MG63 (cell line): ENCODE measurements around the gene HMGCR. TPM values are rescaled to one million over a fixed set of nuclear protein-coding genes. Genes with fewer than 3 reads are reported as not detected.
A peak's percentile ranks its signal among the peaks of the same experiment; 100 is the strongest.

ENCODE experiments used
- DNase-seq: peaks from one replicate; pipeline ENCODE4 v3.0.0-alpha.2; 2020
- H3K27me3 ChIP-seq: fragments of 250-450 bp; sonication (Bioruptor Pico); 2 replicates; pipeline ENCODE4 v1.5.1; 2020; ENCODE audit warnings: mild to moderate bottlenecking, moderate library complexity
- H3K36me3 ChIP-seq: fragments of 250-450 bp; sonication (Bioruptor Pico); 2 replicates; pipeline ENCODE4 v1.5.1; 2020; ENCODE audit warnings: mild to moderate bottlenecking, moderate library complexity
- H3K4me3 ChIP-seq: fragments of 250-450 bp; sonication (Bioruptor Pico); 2 replicates; pipeline ENCODE4 v1.5.1; 2020; ENCODE audit warnings: mild to moderate bottlenecking, moderate library complexity
- H3K9me3 ChIP-seq: fragments of 250-450 bp; sonication (Bioruptor Pico); 2 replicates; pipeline ENCODE4 v1.5.1; 2020; ENCODE audit warnings: mild to moderate bottlenecking, moderate library complexity
- total RNA-seq: library from RNA; depleted of rRNA; stranded (reverse); fragments of >200 nt; shearing (Covaris generic); gene quantifications from 2 replicates; pipeline ENCODE4 v1.2.3, GENCODE V29; 2014; ENCODE audit warnings: low replicate concordance

The HMGCR gene
- total RNA-seq, 1 experiment from 2014 or later = 21.5 TPM

DNA sequence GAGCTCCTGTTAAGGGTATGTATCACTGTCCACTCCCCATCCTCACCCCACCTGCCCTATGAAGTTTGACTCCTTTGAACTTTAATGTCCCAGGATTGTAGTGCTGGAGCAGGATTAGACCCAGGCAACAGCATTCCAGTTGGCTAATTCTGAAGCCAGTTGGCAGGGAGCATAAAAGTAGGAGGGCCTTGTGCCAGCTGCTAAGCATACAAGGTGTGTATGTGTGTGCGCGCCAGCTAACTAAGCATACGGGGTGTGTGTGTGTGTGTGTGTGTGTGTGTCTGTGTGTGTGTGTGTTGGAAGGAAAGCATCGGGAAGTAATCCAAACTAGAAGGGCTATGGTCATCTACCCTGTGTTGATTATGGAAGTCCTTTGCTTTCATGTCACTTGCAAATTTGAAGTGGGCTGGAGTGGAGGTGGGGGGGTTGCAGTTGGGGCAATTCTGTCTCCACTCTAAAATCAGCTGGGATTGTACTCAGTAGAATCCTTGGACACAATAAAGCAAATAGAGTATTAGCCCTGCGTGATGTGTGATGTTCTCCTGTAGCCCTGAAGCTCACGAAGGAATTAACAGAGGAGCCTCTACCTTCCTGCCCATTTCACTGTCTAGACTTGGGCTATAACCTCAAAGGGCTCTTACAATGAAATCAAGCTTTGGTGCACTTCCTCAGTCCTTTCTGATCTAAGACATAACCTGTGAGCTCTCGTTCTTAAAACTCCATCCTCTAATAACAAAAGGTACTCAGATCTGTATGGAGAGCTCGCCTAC lies 26.9 kb downstream of the HMGCR start:
- no peak overlapping the region for H3K4me3 ChIP-seq
- no peaks in the 10 kb centered on the region for H3K27me3 ChIP-seq
- no peaks in the 10 kb centered on the region for H3K9me3 ChIP-seq
- no peak for DNase-seq
- H3K36me3 ChIP-seq = peaks cover 40% of the 10 kb centered on the region

DNA sequence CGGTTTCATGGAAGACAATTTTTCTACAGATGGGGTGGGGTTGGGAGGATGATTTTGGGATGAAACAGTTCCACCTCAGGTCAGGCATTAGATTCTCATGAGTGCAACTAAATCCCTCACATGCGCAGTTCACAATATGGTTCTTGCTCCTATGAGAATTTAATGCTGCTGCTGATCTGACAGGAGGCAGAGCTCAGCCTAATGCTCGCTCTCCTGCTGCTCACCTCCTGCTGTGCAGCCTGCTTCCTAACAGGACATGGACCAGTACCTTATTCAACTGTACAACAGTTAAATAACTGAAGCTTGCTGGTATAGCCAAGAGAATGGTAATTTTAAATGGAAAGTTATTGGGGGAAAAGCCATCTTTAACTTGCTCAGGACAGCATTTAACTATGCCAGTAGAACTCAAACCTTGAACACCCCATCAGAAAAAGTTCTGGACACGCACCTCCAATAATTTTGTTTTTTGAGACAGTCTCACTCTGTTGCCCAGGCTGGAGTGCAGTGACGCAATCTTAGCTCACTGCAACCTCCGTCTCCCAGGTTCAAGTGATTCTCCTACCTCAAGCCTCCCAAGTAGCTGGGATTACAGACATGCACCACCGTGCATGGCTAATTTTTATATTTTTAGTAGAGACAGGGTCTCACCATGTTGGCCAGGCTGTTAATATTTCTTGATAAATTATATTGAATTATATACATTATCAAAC lies 27.7 kb downstream of the HMGCR start:
- Histone ChIP-seq H3K36me3 (peaks cover 31% of the 10 kb centered on the region), H3K9me3 (no peaks in the 10 kb centered on the region), H3K4me3 (no peak overlapping the region), H3K27me3 (no peaks in the 10 kb centered on the region)
- no peak for DNase-seq

DNA sequence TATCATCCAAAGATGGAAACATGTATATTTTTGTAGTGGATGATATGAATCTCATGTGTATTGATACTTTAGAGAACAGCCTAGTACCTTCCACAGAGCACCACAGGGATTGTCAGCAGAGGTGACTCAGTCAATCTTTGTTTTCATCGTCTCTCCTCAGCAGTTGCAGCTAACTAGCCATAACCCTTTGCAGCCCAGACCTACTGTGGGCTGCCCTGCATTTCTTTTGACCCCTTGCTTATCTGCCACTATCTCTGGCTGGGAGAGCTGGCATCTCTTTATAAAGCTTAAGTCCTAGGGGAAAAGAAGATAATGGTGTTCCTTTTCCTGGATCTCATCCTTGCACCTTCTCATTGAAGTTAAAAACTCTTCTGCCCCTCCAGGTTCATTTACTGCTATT lies 28.7 kb downstream of the HMGCR start:
- peaks cover 21% of the 10 kb centered on the region for H3K36me3 ChIP-seq
- no peaks in the 10 kb centered on the region for H3K27me3 ChIP-seq
- no peak overlapping the region for H3K4me3 ChIP-seq
- H3K9me3 ChIP-seq = no peaks in the 10 kb centered on the region
- no peak for DNase-seq

DNA sequence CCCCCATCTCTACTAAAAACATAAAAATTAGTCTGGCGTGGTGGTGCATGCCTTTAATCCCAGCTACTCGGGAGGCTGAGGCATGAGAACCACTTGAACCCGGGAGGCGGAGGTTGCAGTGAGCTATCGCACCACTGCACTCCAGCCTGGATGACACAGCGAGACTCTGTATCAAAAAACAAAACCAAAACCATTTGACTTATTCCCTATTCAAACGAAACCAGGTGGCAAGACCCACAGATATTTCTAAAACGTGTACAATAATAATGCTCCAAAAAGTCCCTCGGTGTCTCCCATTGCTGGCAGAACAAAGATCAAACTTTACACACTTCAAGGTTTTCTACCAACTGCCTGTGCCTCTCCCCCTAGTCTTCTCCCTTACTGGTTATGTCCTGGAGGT lies 29.8 kb downstream of the HMGCR start:
- peaks cover 14% of the 10 kb centered on the region for H3K36me3 ChIP-seq

DNA sequence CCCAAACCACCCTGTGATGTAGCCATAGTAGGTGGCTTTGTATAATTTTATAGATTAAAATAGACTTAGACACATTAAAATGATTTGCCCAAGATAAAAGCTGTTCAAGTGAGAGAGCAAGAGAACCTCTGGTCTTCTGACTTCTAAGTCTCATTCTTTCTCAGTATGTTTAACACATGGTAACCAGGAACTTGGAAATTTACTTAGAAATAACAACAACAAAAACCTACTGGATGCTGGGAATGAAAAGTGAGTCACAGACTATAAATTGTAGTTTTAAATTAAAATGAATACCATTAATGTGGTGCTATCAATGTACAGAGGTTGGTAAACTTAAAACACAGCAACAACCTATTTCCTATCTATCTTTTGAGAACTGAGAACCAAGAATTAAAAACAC lies 30.4 kb downstream of the HMGCR start:
- DNase-seq = no peak
- H3K27me3 ChIP-seq = no peaks in the 10 kb centered on the region
- no peaks in the 10 kb centered on the region for H3K9me3 ChIP-seq
- no peak overlapping the region for H3K4me3 ChIP-seq
- peaks cover 8% of the 10 kb centered on the region; the same call in 1 of the 2 replicates for H3K36me3 ChIP-seq

More for the DNA sequence above, 29.8 kb downstream of the HMGCR start:
- H3K9me3 ChIP-seq = no peaks in the 10 kb centered on the region
- no peak overlapping the region for H3K4me3 ChIP-seq
- H3K27me3 ChIP-seq = no peaks in the 10 kb centered on the region
- DNase-seq = no peak

DNA sequence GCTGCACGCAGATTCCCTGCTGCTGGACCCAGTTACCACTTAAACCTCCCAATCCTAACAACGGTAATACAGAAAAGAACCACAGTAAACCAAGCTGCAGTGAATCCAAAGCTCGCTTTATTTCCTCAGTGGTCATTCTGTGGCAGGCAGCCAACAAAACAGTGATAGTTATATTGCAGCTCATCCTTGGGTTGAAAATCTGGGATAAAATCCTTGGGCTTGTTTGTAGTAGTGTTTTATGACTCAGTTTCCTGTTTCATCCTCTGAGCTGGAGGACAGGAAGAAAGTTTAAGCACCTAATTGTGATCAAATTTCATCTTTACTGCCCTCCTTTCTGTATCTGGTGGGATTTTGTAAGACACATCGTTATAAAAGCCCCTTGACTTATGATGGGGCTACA lies 31.4 kb downstream of the HMGCR start:
- H3K4me3 ChIP-seq = no peak overlapping the region
- peak; percentile 4 for DNase-seq
- no peaks in the 10 kb centered on the region for H3K9me3 ChIP-seq
- H3K36me3 ChIP-seq = no peaks in the 10 kb centered on the region
- H3K27me3 ChIP-seq = no peaks in the 10 kb centered on the region

DNA sequence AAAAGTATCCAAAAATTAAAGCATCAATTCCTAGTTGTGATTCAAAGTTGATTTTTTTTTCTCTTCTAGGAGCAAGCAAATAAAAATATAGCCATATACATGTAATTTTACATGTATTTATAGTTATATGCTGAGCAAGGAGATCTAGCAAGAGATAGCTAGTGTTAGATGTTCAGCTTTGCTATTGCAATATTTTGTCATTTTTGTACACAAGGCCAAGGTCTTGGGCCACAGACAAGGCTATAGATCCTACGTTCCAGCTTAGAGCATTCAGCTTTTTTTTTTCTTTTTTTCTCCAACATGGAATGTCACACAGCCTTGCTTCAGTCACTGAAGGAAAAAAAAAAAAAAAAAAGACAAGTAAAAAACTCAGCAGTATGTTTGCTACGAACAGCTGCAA lies 36.8 kb downstream of the HMGCR start:
- no peak for DNase-seq
- H3K27me3 ChIP-seq = no peaks in the 10 kb centered on the region
- peaks cover 3% of the 10 kb centered on the region for H3K36me3 ChIP-seq
- H3K4me3 ChIP-seq = no peak overlapping the region
- H3K9me3 ChIP-seq = no peaks in the 10 kb centered on the region

DNA sequence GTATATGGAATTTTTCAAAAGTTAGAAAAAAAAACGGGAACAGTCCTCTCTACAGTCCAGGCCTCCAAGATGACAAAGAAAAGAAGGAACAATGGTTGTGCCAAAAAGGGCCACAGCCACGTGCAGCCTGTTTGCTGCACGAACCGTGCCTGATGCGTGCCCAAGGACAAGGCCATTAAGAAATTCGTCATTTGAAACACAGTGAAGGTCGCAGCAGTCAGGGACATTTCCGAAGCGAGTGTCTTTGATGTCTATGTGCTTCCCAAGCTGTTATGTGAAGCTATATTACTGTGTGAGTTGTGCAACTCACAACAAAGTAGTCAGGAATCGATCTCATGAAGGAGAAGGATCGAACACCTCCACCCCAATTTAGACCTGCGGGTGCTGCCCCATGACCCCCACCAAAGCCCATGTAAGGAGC lies 37.4 kb downstream of the HMGCR start:
- no peak overlapping the region for H3K4me3 ChIP-seq
- DNase-seq = no peak
- peaks cover 3% of the 10 kb centered on the region for H3K36me3 ChIP-seq
- H3K27me3 ChIP-seq = no peaks in the 10 kb centered on the region
- H3K9me3 ChIP-seq = no peaks in the 10 kb centered on the region

DNA sequence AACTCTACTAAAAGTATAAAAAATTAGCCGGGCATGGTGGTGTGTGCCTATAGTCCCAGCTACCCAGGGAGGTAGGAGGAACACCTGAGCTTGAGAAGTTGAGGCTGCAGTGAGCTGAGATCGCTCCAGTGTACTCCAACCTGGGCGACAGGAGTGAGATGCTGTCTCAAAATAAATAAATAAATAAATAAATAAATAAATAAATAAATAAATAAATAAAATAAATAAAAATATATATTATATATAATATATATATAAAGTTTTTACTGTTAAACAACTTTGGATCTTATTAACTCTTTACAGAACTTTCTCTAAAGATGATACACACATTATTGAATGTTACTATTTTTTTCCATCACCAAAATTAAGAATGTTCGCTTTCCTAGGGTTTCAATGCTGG lies 38.4 kb downstream of the HMGCR start:
- H3K4me3 ChIP-seq = no peak overlapping the region
- no peaks in the 10 kb centered on the region for H3K9me3 ChIP-seq
- DNase-seq = no peak
- H3K27me3 ChIP-seq = no peaks in the 10 kb centered on the region
- H3K36me3 ChIP-seq = peaks cover 8% of the 10 kb centered on the region

DNA sequence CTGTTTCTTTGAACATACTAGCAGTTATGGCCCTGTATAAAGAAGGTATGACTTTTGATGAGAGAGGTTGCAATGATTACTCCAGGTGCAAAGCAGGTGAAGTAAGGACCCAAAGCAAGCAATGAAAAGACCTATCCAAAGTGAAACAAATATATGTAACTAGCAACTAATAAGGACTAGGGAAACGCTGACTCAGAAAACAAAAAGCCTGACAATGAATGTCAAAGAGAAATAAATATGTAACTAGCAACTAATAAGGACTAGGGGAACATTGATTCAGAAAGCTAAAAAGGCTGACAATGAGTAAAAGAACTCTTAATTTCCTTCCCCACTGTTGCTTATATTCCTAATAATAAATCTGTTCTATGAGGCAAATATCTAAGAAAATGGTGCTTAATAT lies 43.1 kb downstream of the HMGCR start:
- Histone ChIP-seq H3K4me3 (no peak overlapping the region), H3K9me3 (no peaks in the 10 kb centered on the region), H3K27me3 (no peaks in the 10 kb centered on the region), H3K36me3 (peaks cover 10% of the 10 kb centered on the region)
- DNase-seq = no peak

DNA sequence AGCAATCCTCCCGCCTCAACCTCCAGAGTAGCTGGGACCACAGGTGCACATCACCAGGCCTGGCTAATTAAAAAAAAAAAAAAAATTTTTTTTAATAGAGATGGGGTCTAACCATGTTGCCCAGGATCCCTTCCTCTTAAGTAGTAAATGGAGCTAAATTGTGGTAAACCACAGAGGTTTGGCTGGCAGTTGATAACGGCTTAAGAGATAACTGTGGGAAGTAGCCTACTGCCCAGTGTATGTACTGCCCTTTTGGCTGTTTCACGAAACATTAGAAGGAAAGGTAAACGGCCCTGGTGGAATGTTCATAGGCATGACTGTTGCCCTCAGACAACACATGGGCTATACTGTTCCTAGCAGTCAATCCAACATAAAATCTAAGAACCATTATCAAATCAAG lies 44.4 kb downstream of the HMGCR start:
- H3K36me3 ChIP-seq = peaks cover 12% of the 10 kb centered on the region
- DNase-seq = no peak
- H3K4me3 ChIP-seq = no peak overlapping the region
- no peaks in the 10 kb centered on the region for H3K9me3 ChIP-seq
- H3K27me3 ChIP-seq = no peaks in the 10 kb centered on the region

DNA sequence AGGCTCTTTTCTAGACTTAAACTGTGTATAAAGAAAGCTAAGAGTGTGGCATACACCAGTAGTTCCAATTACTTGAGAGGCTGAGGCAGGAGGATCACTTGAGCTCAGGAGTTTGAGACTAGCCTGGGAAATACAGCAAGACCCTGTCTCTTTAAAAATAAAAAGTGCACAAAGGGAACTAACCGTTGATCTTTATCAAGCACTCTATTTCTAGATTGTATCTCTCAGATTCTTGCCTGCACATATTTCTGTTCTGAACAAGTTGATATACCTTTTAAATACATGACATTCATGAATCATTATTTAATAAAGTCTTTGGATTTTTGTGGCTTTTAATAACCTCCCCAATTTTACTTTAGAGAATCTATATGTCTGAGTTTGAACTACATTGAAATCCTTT lies 47.2 kb downstream of the HMGCR start:
- Histone ChIP-seq H3K36me3 (peaks cover 9% of the 10 kb centered on the region), H3K9me3 (no peaks in the 10 kb centered on the region), H3K27me3 (no peaks in the 10 kb centered on the region), H3K4me3 (no peak overlapping the region)
- no peak for DNase-seq

DNA sequence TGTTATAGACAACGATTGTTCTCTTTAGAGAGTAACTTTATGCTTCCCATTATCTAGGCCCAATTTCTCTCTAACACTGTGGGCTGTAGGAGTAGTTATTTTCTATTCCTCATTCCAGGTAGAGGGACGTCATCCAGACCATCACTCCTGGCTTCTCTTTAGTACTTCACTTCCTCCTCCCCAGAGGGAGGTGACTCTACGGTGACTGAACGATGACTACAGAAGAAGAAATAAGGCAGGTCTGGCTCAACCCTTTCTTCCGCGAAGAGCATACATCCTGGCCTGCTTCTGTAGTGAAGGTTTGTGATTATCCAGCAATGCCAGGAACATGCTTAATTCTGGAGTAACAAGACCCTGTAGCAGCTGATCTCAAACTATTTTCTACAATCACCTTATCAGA lies 50.8 kb downstream of the HMGCR start:
- Histone ChIP-seq H3K36me3 (peaks cover 4% of the 10 kb centered on the region), H3K4me3 (no peak overlapping the region)

DNA sequence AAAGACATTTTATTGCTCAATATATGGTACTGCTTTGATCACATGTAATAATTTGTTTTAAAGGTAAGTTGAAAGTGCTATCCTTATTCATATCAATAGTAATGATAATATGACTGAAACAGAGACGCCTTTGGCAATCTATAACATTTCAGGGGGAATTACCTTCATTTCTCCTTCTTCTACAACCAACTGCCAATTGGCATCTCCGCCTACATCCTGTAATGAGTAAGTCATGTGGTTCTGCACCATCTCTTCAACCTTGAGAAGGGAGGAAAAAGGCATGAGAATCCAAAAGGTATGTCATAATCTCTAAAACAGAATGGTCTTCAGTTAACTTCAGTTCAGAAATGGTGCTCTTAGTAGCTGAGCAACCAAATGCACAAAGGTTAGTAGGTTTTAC lies 52.4 kb downstream of the HMGCR start:
- H3K9me3 ChIP-seq = no peaks in the 10 kb centered on the region
- no peaks in the 10 kb centered on the region for H3K27me3 ChIP-seq
- DNase-seq = no peak
- peaks cover 2% of the 10 kb centered on the region; the same call in 1 of the 2 replicates for H3K36me3 ChIP-seq
- no peak overlapping the region for H3K4me3 ChIP-seq

More for the DNA sequence above, 50.8 kb downstream of the HMGCR start:
- H3K9me3 ChIP-seq = no peaks in the 10 kb centered on the region
- no peak for DNase-seq
- H3K27me3 ChIP-seq = no peaks in the 10 kb centered on the region

DNA sequence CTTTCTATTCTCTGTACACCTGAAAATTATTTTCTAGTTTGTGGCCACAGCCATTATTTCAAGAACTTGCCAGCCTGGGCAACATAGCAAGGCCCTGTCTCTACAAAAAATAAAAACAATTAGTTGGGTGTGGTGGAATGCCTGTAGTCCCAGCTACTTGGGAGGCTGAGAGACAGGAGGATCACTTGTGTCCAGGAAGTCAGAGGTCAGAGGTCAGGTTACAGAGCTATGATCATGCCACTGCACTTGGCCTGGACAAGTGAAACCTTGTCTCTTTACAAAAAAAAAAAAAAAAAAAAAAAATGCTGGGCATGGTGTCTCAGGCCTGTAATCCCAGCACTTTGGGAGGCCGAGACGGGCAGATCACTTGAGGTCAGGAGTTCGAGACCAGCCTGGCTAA lies 58.3 kb downstream of the HMGCR start:
- Histone ChIP-seq H3K27me3 (no peaks in the 10 kb centered on the region), H3K9me3 (no peaks in the 10 kb centered on the region)
- no peak for DNase-seq

DNA sequence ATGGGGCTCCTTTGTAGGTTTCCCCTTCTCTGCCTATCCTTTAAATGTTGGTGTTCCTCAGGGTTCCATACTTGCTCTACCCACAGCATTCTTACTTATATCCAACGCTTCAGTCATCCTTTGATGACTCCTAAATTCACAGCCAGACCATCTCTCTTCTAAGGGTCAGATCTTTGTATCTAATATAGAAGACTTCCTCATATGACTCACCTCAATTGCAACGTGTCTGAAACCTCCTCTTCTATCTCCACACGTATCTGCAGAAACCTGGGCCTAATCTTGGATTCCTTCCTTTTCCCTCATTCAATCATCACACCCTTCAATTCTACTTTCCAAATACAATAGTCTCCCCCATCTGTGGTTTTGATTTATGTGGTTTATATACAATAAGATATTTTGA lies 68.3 kb downstream of the HMGCR start:
- no peaks in the 10 kb centered on the region for H3K27me3 ChIP-seq
- H3K36me3 ChIP-seq = no peaks in the 10 kb centered on the region; the same call in 1 of the 2 replicates
- no peak overlapping the region for H3K4me3 ChIP-seq
- no peaks in the 10 kb centered on the region for H3K9me3 ChIP-seq
- DNase-seq = no peak

More for the DNA sequence above, 58.3 kb downstream of the HMGCR start:
- peaks cover 3% of the 10 kb centered on the region; the same call in 1 of the 2 replicates for H3K36me3 ChIP-seq
- H3K4me3 ChIP-seq = no peak overlapping the region
